ENCODE data around the gene MYO1D.

DNA sequence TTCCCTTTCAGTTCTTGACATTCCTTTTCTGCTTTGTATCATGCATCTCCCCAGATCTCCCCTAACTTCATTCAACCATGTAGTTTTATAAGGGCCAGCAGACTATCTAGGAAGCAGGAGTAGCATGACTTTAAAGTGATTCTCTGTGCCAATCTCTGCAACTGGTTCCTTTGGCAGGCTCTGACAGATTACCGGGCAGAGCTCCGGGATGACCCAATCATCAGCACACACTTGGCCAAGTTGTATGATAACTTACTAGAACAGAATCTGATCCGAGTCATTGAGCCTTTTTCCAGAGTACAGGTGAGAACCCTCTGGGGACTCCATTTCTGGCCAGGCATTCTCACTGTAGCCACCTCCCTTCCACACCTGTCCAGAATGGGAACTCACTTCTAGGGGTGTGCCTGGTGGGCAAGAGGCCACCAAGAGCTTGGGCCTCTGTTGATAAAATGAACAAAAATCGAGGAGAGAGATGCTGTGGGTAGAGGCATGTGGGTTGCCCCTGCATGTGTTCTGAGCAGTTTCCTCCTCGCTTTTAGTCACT is 397.8 kb downstream of the MYO1D start:
- TF ChIP-seq, protein P1, sequence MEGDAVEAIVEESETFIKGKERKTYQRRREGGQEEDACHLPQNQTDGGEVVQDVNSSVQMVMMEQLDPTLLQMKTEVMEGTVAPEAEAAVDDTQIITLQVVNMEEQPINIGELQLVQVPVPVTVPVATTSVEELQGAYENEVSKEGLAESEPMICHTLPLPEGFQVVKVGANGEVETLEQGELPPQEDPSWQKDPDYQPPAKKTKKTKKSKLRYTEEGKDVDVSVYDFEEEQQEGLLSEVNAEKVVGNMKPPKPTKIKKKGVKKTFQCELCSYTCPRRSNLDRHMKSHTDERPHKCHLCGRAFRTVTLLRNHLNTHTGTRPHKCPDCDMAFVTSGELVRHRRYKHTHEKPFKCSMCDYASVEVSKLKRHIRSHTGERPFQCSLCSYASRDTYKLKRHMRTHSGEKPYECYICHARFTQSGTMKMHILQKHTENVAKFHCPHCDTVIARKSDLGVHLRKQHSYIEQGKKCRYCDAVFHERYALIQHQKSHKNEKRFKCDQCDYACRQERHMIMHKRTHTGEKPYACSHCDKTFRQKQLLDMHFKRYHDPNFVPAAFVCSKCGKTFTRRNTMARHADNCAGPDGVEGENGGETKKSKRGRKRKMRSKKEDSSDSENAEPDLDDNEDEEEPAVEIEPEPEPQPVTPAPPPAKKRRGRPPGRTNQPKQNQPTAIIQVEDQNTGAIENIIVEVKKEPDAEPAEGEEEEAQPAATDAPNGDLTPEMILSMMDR (IDR thresholded peaks at IDR 0.05), result no peak
- TF ChIP-seq POLR2A (IDR thresholded peaks at IDR 0.05) (no peak), EP300 (IDR thresholded peaks at IDR 0.05) (no peak), POLR2AphosphoS5 (IDR thresholded peaks at IDR 0.05) (no peak)
